ENCODE data around the gene PHKB. TPM values are rescaled to one million over a fixed set of nuclear protein-coding genes. Genes with fewer than 3 reads are reported as not detected.

PHKB gene
- total RNA-seq, 4 donors from 2014 or later, result 38.8 to 94.2 (median 55.7) TPM

DNA sequence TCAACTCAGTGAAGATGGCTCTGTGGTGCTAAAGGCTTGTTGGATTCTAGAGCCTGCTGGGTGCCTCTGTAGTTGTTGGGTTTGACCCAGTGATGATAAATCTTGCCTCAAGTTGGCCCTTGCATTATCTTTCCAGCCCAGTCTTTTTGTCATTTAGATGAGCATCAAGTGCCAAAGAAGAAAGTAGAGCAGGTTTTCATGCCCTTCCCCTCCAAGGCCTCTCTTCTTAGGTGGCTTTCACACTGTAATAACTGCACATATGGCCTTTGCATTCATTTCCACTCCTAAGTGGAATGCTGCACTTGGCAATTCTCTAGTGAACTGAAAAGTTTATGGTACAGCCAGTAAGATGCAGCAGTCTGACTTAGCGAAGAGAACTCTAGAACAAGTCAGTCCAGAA, 165.1 kb downstream of the PHKB start:
- Histone ChIP-seq H3K27me3 (no peaks in the 10 kb centered on the region), H3K9me3 (no peaks in the 10 kb centered on the region), H3K36me3 (no peaks in the 10 kb centered on the region), H3K4me3 (no peak overlapping the region), H3K27ac (no peak overlapping the region), H3K4me1 (peaks cover 0 to 16% (median 0%) of the 10 kb centered on the region in 3 donors)
- ATAC-seq, result no peak
- WGBS, 2 donors (ENCODE audit: low coverage in 1 of 2), result 100% methylated on average over 1 of the region's 1 CpG
- no peak for TF ChIP-seq EP300 (IDR thresholded peaks at IDR 0.05)
- TF ChIP-seq, protein P1, sequence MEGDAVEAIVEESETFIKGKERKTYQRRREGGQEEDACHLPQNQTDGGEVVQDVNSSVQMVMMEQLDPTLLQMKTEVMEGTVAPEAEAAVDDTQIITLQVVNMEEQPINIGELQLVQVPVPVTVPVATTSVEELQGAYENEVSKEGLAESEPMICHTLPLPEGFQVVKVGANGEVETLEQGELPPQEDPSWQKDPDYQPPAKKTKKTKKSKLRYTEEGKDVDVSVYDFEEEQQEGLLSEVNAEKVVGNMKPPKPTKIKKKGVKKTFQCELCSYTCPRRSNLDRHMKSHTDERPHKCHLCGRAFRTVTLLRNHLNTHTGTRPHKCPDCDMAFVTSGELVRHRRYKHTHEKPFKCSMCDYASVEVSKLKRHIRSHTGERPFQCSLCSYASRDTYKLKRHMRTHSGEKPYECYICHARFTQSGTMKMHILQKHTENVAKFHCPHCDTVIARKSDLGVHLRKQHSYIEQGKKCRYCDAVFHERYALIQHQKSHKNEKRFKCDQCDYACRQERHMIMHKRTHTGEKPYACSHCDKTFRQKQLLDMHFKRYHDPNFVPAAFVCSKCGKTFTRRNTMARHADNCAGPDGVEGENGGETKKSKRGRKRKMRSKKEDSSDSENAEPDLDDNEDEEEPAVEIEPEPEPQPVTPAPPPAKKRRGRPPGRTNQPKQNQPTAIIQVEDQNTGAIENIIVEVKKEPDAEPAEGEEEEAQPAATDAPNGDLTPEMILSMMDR (IDR thresholded peaks at IDR 0.05), result no peak
- TF ChIP-seq POLR2A (IDR thresholded peaks at IDR 0.05), result no peak
- TF ChIP-seq POLR2AphosphoS5 (IDR thresholded peaks at IDR 0.05), result no peak

DNA sequence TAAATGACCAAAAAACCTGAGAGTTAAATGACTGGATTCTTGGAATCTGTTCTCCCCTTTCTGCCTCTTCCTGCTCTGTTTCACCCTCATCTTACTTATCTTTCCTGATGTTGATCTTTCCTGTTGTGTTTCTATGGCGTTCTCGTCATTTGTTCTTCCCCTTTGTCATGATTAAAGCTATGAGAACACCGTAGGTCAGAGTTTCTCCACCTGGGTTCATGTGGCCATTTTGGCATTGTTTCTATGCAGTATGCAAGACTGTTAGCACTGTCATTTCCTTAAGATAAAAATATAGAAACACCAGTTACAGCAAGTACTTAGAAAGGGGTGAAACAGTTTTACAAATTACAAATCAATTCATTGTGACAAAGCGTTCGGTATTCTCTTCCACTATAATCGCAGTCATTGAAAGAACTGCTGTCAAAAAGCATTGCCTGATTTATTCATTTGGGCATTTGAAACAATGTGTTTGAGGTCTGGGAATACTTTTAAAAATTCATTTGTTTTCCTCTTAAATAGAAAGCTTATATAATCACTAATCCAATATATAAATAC, 166.0 kb downstream of the PHKB start:
- no peaks in the 10 kb centered on the region for H3K27me3 ChIP-seq
- no peaks in the 10 kb centered on the region for H3K36me3 ChIP-seq
- WGBS, 2 donors (ENCODE audit: low coverage in 1 of 2), result 41 to 42% methylated on average over 5 to 6 of the region's 6 CpGs
- no peaks in the 10 kb centered on the region for H3K9me3 ChIP-seq
- H3K27ac ChIP-seq, result no peak overlapping the region
- H3K4me1 ChIP-seq, result peaks cover 0 to 16% (median 0%) of the 10 kb centered on the region in 3 donors
- no peak overlapping the region for H3K4me3 ChIP-seq
- TF ChIP-seq EP300 (IDR thresholded peaks at IDR 0.05) (no peak), POLR2A (IDR thresholded peaks at IDR 0.05) (no peak), POLR2AphosphoS5 (IDR thresholded peaks at IDR 0.05) (no peak)
- no peak for ATAC-seq

DNA sequence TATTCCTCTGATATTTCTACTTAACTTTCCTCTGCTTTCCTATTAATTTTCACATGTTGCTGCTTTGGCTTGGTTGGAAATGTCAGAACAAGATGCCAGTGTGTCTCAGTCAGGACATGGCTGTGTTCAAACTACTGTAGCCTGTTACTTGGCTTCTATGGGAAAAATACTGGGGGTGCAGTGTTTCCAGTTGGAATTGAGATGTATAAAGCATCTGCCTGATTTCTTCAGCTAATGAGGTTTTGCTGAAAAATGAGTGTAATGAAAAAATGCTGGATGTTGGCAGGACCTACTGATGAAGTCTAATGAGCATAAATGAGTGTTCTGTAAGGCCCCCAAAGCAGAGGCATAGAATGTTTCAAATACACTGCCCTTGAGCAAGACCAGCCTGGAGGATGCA, 166.6 kb downstream of the PHKB start:
- Histone ChIP-seq H3K36me3 (no peaks in the 10 kb centered on the region), H3K27me3 (no peaks in the 10 kb centered on the region), H3K27ac (no peak overlapping the region), H3K9me3 (no peaks in the 10 kb centered on the region), H3K4me3 (no peak overlapping the region), H3K4me1 (peaks cover 0 to 16% (median 0%) of the 10 kb centered on the region in 3 donors)
- TF ChIP-seq EP300 (IDR thresholded peaks at IDR 0.05) (no peak), POLR2A (IDR thresholded peaks at IDR 0.05) (no peak), POLR2AphosphoS5 (IDR thresholded peaks at IDR 0.05) (no peak)
- TF ChIP-seq, protein P1 (IDR thresholded peaks at IDR 0.05), result no peak
- no peak for ATAC-seq

DNA sequence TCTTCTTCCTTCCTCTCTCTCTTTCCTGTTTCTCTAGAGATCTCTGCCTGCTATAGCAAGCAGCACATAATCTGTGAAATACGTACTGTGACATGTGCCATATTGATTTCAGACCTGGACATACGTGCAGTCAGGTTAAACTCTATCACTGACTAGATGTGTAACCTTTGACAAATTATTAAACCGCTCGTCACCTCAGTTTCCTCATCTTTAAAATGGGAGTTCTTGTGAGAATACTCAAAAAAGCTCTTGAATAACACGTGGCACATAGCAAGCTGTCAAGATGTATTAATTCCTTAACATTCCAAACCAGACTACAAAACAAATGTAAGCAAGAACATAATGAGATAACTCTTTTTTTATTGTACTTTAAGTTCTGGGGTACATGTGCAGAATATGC, 170.0 kb downstream of the PHKB start:
- no peak for ATAC-seq
- H3K4me1 ChIP-seq, result peaks cover 0 to 16% (median 0%) of the 10 kb centered on the region in 3 donors
- peaks cover 0 to 12% of the 10 kb centered on the region in 2 donors for H3K36me3 ChIP-seq
- TF ChIP-seq POLR2AphosphoS5 (IDR thresholded peaks at IDR 0.05) (no peak), EP300 (IDR thresholded peaks at IDR 0.05) (no peak), POLR2A (IDR thresholded peaks at IDR 0.05) (no peak)
- TF ChIP-seq, protein P1 (IDR thresholded peaks at IDR 0.05), result no peak
- no peaks in the 10 kb centered on the region for H3K9me3 ChIP-seq
- no peaks in the 10 kb centered on the region for H3K27me3 ChIP-seq
- no peak overlapping the region for H3K4me3 ChIP-seq
- no peak overlapping the region for H3K27ac ChIP-seq
- WGBS, 2 donors (ENCODE audit: low coverage in 1 of 2), result 96 to 98% methylated on average over 4 to 5 of the region's 5 CpGs

DNA sequence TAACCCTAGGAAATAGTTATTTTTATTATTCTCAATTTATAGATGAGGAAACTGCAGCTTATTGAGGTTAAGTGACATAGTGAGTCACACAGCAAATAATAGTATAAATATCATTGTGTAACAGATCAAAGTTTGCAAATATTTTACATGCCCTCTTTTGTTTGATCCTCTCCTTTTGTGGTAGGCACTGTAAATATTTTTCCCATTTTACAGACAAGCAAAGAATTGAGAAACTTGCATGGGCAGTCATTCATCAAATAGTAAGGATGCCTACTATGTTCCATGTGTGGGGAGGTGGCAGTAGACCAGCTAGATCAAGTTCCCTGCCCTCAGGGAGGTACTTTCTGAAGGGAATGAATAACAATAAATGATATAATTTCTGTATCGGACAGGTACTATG, 173.0 kb downstream of the PHKB start:
- peaks cover 0 to 24% of the 10 kb centered on the region in 2 donors for H3K36me3 ChIP-seq
- TF ChIP-seq, protein P1 (IDR thresholded peaks at IDR 0.05), result no peak
- no peak for TF ChIP-seq EP300 (IDR thresholded peaks at IDR 0.05)
- TF ChIP-seq POLR2A (IDR thresholded peaks at IDR 0.05), result no peak
- no peak for TF ChIP-seq POLR2AphosphoS5 (IDR thresholded peaks at IDR 0.05)
- no peak overlapping the region for H3K27ac ChIP-seq
- ATAC-seq, result no peak
- no peaks in the 10 kb centered on the region for H3K4me1 ChIP-seq
- H3K4me3 ChIP-seq, result no peak overlapping the region
- no peaks in the 10 kb centered on the region for H3K27me3 ChIP-seq
- H3K9me3 ChIP-seq, result no peaks in the 10 kb centered on the region
- WGBS, 2 donors (ENCODE audit: low coverage in 1 of 2), result 86% methylated on average over 1 of the region's 1 CpG; no CpG with 5 or more reads in 1 of the 2 donors

Measured in gastroesophageal sphincter (tissue), 4 donors.